Stomach (tissue), 4 donors: ENCODE results near the gene GJD2.

Experiments used
- CTCF ChIP-seq, 7 experiments: fragments of 450-650 bp in 4 of 7; fragments of 200-600 bp in 3 of 7; sonication (generic) in 3 of 7; IDR thresholded peaks; one replicate each; pipeline ENCODE4 v1.5.1; 2016 to 2019; ENCODE audit warnings: antibody characterized with exemption in 7 of 7, control low read depth in 2 of 7, mild to moderate bottlenecking in 1 of 7
- EP300 ChIP-seq: sonication (generic); formaldehyde crosslinking; IDR thresholded peaks from one replicate; pipeline ENCODE4 v1.6.1; 2017; ENCODE audit warnings: antibody characterized with exemption
- POLR2A ChIP-seq, 4 donors: fragments of 450-650 bp; IDR thresholded peaks; one replicate each; pipeline ENCODE4 v1.6.1; 2016; ENCODE audit warnings: antibody characterized with exemption in 4 of 4, control low read depth in 2 of 4, mild to moderate bottlenecking in 1 of 4, moderate library complexity in 1 of 4
- POLR2AphosphoS5 ChIP-seq, 3 donors: sonication (generic); formaldehyde crosslinking; IDR thresholded peaks; one replicate each; pipeline ENCODE4 v1.6.1; 2016; ENCODE audit warnings: antibody characterized with exemption in 3 of 3

- TF ChIP-seq POLR2A (IDR thresholded peaks at IDR 0.05): no peak
- no peak for TF ChIP-seq CTCF (IDR thresholded peaks at IDR 0.05)
- TF ChIP-seq POLR2AphosphoS5 (IDR thresholded peaks at IDR 0.05): no peak
- TF ChIP-seq EP300: no peak
Observed at GRCh38 chr15:34725556-34725955, 29.2 kb downstream of the GJD2 start.
